ENCODE results near the gene MRPS23. TPM values are rescaled to one million over a fixed set of nuclear protein-coding genes. Genes with fewer than 3 reads are reported as not detected.

The MRPS23 gene
- total RNA-seq, 3 donors from 2014 or later: 15.1 to 27.2 (median 24.0) TPM

DNA sequence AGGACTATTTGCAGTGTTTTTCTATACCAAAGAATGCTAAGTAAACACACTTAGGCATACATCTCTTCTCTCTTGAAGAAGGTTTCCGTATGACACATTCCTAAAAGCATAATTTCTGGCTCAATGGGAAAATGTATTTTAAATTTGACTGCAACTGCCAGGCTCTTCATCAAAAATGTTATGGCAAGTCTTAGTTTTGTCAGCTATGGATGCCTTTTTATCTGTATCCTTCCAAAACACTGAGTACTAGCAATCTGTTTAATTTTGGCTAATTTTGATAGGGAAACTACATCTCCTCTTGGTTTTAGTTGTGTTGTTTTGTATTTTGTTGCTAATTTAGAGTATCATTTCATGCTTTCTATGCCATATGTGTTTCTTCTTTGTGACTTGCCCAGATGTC, 35.4 kb downstream of the MRPS23 start:
- Histone ChIP-seq H3K4me3 (no peak overlapping the region), H3K4me1 (ENCODE audit: low read depth) (peaks cover 6% of the 10 kb centered on the region), H3K36me3 (ENCODE audit: low read depth) (no peaks in the 10 kb centered on the region), H3K9me3 (no peaks in the 10 kb centered on the region)
- DNase-seq: no peak
- intact Hi-C loops (cut with DNase I, micrococcal nuclease): no loop called here
- ATAC-seq: no peak
- TF ChIP-seq, protein P1, sequence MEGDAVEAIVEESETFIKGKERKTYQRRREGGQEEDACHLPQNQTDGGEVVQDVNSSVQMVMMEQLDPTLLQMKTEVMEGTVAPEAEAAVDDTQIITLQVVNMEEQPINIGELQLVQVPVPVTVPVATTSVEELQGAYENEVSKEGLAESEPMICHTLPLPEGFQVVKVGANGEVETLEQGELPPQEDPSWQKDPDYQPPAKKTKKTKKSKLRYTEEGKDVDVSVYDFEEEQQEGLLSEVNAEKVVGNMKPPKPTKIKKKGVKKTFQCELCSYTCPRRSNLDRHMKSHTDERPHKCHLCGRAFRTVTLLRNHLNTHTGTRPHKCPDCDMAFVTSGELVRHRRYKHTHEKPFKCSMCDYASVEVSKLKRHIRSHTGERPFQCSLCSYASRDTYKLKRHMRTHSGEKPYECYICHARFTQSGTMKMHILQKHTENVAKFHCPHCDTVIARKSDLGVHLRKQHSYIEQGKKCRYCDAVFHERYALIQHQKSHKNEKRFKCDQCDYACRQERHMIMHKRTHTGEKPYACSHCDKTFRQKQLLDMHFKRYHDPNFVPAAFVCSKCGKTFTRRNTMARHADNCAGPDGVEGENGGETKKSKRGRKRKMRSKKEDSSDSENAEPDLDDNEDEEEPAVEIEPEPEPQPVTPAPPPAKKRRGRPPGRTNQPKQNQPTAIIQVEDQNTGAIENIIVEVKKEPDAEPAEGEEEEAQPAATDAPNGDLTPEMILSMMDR (IDR thresholded peaks at IDR 0.05): no peak

DNA sequence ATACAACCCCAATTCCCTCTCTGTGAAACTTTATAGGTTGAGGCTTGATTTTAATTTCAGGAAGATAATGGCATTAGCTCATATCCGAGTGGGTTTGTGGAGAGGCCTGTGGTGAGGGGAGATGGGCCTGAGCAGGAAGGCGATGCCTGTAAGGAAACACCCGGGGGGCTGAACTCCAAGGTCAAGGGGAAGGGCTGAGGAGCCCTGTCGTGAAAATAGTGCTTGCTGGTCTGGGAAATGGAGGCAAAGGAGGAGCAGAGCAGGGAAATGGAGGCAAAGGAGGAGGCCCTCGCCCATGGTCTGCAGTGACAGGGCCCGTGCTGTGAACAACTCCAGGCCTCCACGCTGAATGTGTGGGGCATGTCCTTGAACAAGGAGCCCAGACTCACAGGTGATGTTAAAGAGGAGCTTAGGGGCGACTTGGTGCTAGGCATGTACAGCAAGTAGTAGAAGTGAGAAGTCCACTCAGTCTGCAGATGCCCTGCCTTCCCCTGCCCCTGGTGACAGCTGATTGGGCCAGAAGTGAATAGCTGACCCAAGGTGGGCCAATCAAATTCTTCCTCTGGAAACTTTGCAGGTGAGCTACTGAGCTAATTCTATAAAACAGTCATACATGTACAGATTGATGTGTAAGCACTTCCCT, 38.1 kb downstream of the MRPS23 start:
- no peak overlapping the region for H3K4me3 ChIP-seq
- H3K9me3 ChIP-seq: no peaks in the 10 kb centered on the region
- DNase-seq: no peak
- intact Hi-C loops (cut with DNase I, micrococcal nuclease): no loop called here
- H3K4me1 ChIP-seq (ENCODE audit: low read depth): peaks cover 6% of the 10 kb centered on the region
- H3K36me3 ChIP-seq (ENCODE audit: low read depth): no peaks in the 10 kb centered on the region
- TF ChIP-seq, protein P1 (IDR thresholded peaks at IDR 0.05): no peak
- ATAC-seq: no peak

DNA sequence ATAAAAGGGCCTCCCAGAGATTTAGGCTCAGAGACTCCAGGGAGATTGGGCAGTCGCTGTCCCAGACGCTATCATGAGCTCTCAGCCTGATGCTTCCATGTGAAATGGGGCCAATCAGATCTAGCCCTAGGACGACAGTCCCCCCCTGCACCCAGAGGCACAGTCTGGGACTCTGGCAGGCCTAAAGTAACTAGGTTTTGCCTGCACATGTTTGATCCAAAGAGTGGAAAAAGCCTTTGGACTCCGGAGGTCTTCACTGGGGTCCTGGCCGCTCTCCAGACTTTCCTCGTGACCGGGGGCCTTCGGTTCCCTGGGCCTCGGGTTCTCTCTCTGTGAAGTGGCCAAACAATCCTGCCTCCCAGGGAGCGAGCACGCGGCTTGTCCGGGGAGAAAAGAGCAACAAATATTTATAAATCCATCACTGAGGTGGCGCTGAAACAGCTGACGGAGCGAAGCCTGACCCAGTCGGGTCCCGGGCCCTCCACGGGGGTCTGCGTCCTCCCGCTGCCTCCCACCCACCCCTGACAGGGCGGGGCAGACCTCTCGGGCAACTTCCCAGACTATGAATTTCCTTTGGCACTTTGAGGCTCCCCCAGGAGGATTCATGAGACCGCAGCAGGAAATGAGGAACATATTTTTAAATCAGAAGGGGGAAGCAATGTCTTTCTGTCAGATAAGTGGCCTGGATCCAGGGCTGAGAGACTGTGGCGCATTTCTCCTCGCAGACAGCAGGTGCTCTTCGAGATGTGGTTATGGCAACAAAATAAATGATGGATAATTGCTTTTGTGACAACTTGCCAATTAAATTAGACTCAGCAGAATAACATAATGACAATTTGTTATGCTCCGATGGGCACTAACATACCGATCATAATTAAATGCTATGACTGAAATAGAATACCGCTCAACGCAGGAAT, 38.9 kb downstream of the MRPS23 start:
- no peaks in the 10 kb centered on the region for H3K9me3 ChIP-seq
- no peaks in the 10 kb centered on the region for H3K36me3 ChIP-seq (ENCODE audit: low read depth)
- TF ChIP-seq, protein P1 (IDR thresholded peaks at IDR 0.05): no peak
- no peak overlapping the region for H3K4me3 ChIP-seq
- peaks cover 6% of the 10 kb centered on the region for H3K4me1 ChIP-seq (ENCODE audit: low read depth)
- peak; percentile 14 for ATAC-seq
- peak in 2 of 3 donors; percentile 10 to 26 for DNase-seq
- intact Hi-C loops (cut with DNase I, micrococcal nuclease): no loop called here

DNA sequence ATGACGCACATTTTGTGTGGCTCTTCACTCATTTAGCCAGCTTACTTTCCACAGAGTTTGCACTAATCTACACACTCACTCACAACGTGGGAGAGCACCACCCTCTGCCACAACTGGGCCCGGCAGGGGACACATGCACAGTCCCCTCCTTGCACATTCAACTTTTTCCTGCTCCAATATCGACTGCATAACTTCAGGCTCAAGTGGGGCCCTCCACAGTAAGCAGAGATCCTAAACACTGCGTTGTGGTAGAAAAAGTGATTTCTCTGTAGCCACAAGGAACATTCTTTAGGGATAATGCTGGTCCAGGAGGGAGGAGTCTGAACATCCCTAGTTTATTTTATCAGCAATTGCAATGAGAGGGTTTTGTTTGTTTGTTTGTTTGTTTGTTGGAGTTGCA, 40.0 kb downstream of the MRPS23 start:
- TF ChIP-seq, protein P1 (IDR thresholded peaks at IDR 0.05): no peak
- H3K36me3 ChIP-seq (ENCODE audit: low read depth): no peaks in the 10 kb centered on the region
- no peaks in the 10 kb centered on the region for H3K9me3 ChIP-seq
- ATAC-seq: no peak
- intact Hi-C loops (cut with DNase I, micrococcal nuclease): no loop called here
- DNase-seq: no peak
- no peak overlapping the region for H3K4me3 ChIP-seq
- H3K4me1 ChIP-seq (ENCODE audit: low read depth): peaks cover 6% of the 10 kb centered on the region

DNA sequence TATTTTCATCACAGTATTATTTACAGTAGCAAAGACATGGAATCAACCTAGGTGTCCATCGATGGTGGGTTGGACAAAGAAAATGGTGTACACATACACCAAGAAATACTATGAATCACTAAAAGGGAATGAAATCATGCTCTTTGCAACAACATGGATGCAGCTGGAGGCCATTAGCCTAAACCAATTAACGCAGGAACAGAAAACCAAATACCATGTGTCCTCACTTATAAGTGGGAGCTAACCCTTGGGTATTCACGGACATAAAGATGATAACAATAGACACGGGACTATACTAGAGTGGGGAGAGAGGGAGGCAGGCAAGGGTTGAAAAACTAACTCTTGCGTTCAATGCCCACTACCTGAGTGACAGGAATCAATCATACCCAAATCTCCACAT, 41.0 kb downstream of the MRPS23 start:
- ATAC-seq: no peak
- Histone ChIP-seq H3K9me3 (no peaks in the 10 kb centered on the region), H3K4me3 (no peak overlapping the region), H3K36me3 (ENCODE audit: low read depth) (no peaks in the 10 kb centered on the region), H3K4me1 (ENCODE audit: low read depth) (peaks cover 6% of the 10 kb centered on the region)
- intact Hi-C loops (cut with DNase I, micrococcal nuclease): no loop called here
- TF ChIP-seq, protein P1 (IDR thresholded peaks at IDR 0.05): no peak
- no peak for DNase-seq
